Stimulated activated naive CD8-positive, alpha-beta T cell treated with anti-CD3 and anti-CD28 coated beads, Interleukin-15, Interleukin-2, amounts not matched to agents 100 U/mL and 50 U/mL, for 24 hours (primary cell): ENCODE results near the gene COL8A2.

Experiments
- ATAC-seq: fragments of 150-1000 bp; cut with Tn5 transposase; one replicate; pipeline ENCODE4 v1.10.0; 2021
- DNase-seq: peaks from one replicate; pipeline ENCODE4 v3.0.0; 2021

Gene COL8A2

DNA sequence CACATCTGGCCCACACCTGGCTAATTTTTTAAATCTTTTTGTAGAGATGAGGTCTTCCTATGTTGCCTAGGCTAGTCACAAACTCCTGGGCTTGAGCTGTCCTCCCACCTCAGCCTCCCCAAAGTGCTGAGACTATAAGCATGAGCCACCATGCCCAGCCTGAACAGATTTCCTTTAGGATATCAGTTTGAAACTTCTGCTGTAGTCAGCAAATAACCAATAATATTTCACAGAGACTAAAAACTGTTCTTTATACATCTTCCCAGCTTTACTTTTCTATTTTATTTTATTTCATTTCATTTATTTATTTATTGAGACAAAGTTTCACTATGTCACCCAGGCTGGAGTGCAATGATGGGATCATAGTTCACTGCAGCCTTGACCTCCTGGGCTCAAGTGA lies 71.0 kb downstream of the COL8A2 start:
- ATAC-seq (no peak), DNase-seq (no peak)

DNA sequence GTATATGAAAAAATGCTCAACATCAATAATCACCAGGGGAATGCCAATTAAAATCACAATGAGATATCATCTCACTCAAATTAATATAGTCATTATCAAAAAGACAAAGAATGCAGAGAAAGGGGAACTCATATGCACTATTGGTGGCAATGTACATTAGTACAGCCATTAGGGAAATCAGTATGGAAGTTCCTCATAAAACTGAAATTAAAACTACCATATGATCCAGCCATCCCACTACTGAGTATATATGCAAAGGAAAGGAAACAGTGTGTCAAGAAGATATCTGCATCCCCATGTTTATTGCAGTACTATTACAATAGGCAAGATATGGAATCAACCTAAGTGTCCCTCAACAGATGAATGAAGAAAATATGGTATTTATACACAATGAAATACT lies 73.2 kb downstream of the COL8A2 start:
- DNase-seq (no peak), ATAC-seq (no peak)
